ENCODE results near the gene CHST15. TPM values are rescaled to one million over a fixed set of nuclear protein-coding genes. Genes with fewer than 3 reads are reported as not detected.
A peak's percentile ranks its signal among the peaks of the same experiment; 100 is the strongest.

CHST15 gene
- total RNA-seq, 2 experiments from 2014 or later, result 14.7 to 26.4 TPM

GRCh38 chr10:124078714-124079113 is 14.7 kb downstream of the CHST15 start:
- peaks cover 85% of the 10 kb centered on the region for H3K4me1 ChIP-seq (ENCODE audit: insufficient read depth, low read length, poor library complexity, severe bottlenecking)
- DNase-seq (ENCODE audit: low spot score), result no peak
- no peaks in the 10 kb centered on the region for H4K20me1 ChIP-seq (ENCODE audit: insufficient read depth, low read length)

DNA sequence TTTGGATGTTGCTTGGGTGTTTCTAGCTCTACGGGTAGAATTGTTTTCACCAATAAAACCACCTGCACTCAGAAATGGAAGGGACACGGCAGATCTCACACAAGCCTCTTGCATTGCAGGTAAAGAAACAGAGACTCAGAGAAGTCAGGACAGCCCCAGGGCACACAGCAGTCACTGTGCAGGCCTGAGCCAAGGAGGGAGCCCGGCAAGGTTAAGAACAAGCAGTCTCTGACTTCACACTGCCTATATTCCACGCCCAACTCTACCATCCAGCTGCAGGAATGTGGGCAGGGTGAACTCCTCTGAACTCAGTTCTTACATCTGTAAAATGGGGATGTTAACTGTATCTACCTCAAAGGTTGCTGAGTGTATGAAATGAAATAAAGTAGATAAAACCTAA is 15.4 kb downstream of the CHST15 start:
- no peak for TF ChIP-seq EZH2phosphoT487 (IDR thresholded peaks at IDR 0.05; ENCODE audit: borderline replicate concordance, low read depth, low read length)
- TF ChIP-seq, protein P1, sequence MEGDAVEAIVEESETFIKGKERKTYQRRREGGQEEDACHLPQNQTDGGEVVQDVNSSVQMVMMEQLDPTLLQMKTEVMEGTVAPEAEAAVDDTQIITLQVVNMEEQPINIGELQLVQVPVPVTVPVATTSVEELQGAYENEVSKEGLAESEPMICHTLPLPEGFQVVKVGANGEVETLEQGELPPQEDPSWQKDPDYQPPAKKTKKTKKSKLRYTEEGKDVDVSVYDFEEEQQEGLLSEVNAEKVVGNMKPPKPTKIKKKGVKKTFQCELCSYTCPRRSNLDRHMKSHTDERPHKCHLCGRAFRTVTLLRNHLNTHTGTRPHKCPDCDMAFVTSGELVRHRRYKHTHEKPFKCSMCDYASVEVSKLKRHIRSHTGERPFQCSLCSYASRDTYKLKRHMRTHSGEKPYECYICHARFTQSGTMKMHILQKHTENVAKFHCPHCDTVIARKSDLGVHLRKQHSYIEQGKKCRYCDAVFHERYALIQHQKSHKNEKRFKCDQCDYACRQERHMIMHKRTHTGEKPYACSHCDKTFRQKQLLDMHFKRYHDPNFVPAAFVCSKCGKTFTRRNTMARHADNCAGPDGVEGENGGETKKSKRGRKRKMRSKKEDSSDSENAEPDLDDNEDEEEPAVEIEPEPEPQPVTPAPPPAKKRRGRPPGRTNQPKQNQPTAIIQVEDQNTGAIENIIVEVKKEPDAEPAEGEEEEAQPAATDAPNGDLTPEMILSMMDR (conservative IDR thresholded peaks at IDR 0.05; ENCODE audit: low read length), result no peak
- H3K79me2 ChIP-seq (ENCODE audit: insufficient read depth, low read depth, low read length), result peaks cover 49% of the 10 kb centered on the region; the same call in 1 of the 2 replicates
- no peak overlapping the region for H2AFZ ChIP-seq (ENCODE audit: low read length)
- no TSS peak for BruUV-seq (replicated peaks)
- H3K4me3 ChIP-seq (ENCODE audit: low read depth, low read length, poor library complexity, severe bottlenecking), result no peak overlapping the region
- intact Hi-C loops (cut with micrococcal nuclease; ENCODE audit: unreplicated experiment), result no loop called here
- H3K4me1 ChIP-seq (ENCODE audit: insufficient read depth, low read length, poor library complexity, severe bottlenecking), result peaks cover 92% of the 10 kb centered on the region
- H3K9me3 ChIP-seq (ENCODE audit: low read length), result no peaks in the 10 kb centered on the region
- ChIA-PET CTCF (ENCODE audit: unreplicated experiment) (interaction anchor here (1.0 kb wide), 2 partner anchors 11 to 29 kb away, joined by 3 to 4 read pairs; no protein-coding TSS in a partner anchor), POLR2A (interaction anchor here (0.5 to 7.1 kb wide), 9 partner anchors 11 to 71 kb away, joined by 3 to 54 read pairs (median 5); no protein-coding TSS in a partner anchor)
- peak overlapping the region; percentile 92 for H3K27ac ChIP-seq (ENCODE audit: low read depth, low read length, poor library complexity, severe bottlenecking)
- DNase-seq (ENCODE audit: low spot score), result no peak
- H3K4me2 ChIP-seq (ENCODE audit: low read length), result peak overlapping the region; percentile 69
- H3K36me3 ChIP-seq (ENCODE audit: insufficient read depth, low read length), result peaks cover 13% of the 10 kb centered on the region
- no peaks in the 10 kb centered on the region for H4K20me1 ChIP-seq (ENCODE audit: insufficient read depth, low read length)
- no peaks in the 10 kb centered on the region for H3K9me2 ChIP-seq (ENCODE audit: insufficient read depth, low read length)

More at GRCh38 chr10:124078714-124079113, 14.7 kb downstream of the CHST15 start:
- peak overlapping the region; percentile 92 for H3K27ac ChIP-seq (ENCODE audit: low read depth, low read length, poor library complexity, severe bottlenecking)
- H3K4me2 ChIP-seq (ENCODE audit: low read length), result peak overlapping the region; percentile 69
- H2AFZ ChIP-seq (ENCODE audit: low read length), result no peak overlapping the region
- CTCF ChIA-PET (ENCODE audit: unreplicated experiment), result no interaction called here
- TF ChIP-seq, protein P1 (conservative IDR thresholded peaks at IDR 0.05; ENCODE audit: low read length), result no peak
- TF ChIP-seq EZH2phosphoT487 (IDR thresholded peaks at IDR 0.05; ENCODE audit: borderline replicate concordance, low read depth, low read length), result no peak
- peaks cover 50% of the 10 kb centered on the region; the same call in 1 of the 2 replicates for H3K79me2 ChIP-seq (ENCODE audit: insufficient read depth, low read depth, low read length)
- H3K4me3 ChIP-seq (ENCODE audit: low read depth, low read length, poor library complexity, severe bottlenecking), result no peak overlapping the region
- no TSS peak for BruUV-seq (replicated peaks)
- POLR2A ChIA-PET, result interaction anchor here (1.1 to 7.1 kb wide), 6 partner anchors 11 to 59 kb away, joined by 3 to 54 read pairs (median 8); no protein-coding TSS in a partner anchor
- H3K36me3 ChIP-seq (ENCODE audit: insufficient read depth, low read length), result peaks cover 20% of the 10 kb centered on the region
- intact Hi-C loops (cut with micrococcal nuclease; ENCODE audit: unreplicated experiment), result no loop called here
- no peaks in the 10 kb centered on the region for H3K9me3 ChIP-seq (ENCODE audit: low read length)
- H3K9me2 ChIP-seq (ENCODE audit: insufficient read depth, low read length), result no peaks in the 10 kb centered on the region
